ENCODE data around the gene SCARB2. TPM values are rescaled to one million over a fixed set of nuclear protein-coding genes. Genes with fewer than 3 reads are reported as not detected.

Gene SCARB2
- total RNA-seq, 1 experiment from 2014 or later: 226 TPM

DNA sequence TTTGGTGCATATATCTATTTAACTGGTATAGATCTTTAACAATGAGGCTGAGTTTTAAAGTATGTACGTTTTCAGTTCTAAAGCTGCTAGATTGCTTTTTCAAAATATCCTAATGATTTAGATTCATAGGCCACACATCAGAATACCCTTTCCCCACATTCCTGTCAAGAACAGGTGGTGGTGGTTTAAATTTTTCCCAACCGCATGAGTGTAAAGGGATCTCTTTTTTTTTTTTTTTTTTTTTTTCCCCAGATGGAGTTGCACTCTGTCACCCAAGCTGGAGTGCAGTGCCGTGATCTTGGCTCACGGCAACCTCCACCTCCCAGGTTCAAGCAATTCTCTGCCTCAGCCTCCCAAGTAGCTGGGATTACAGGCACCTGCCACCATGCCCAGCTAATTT, 93.4 kb downstream of the SCARB2 start:
- in situ Hi-C loops (cut with HindIII; ENCODE audit: low pct_unique_long_range_greater_than_20kb, low sequenced_read_pairs): no loop called here
- DNase-seq (ENCODE audit: low read depth, low spot score): no peak

- DNase-seq (ENCODE audit: low read depth, low spot score): no peak
- in situ Hi-C loops (cut with HindIII; ENCODE audit: low pct_unique_long_range_greater_than_20kb, low sequenced_read_pairs): no loop called here
These were observed 96.1 kb downstream of the SCARB2 start for GRCh38 chr4:76117536-76117935.

- in situ Hi-C loops (cut with HindIII; ENCODE audit: low pct_unique_long_range_greater_than_20kb, low sequenced_read_pairs): no loop called here
- no peak for DNase-seq (ENCODE audit: low read depth, low spot score)
These were observed 96.8 kb downstream of the SCARB2 start for GRCh38 chr4:76116821-76117220.

Other genes starting within 250 kb of the SCARB2 start
- 42.6 and 44.0 TPM in 2 replicates for gene SDAD1, start 222.9 kb downstream of the SCARB2 start, total RNA-seq (2014; rRNA removed; shearing (Covaris generic))
- gene CXCL9, start 206.3 kb downstream of the SCARB2 start, total RNA-seq (2014; rRNA removed; shearing (Covaris generic)): 0.13 and 0.21 TPM in 2 replicates
- gene CXCL10, start 190.3 kb downstream of the SCARB2 start, total RNA-seq (2014; rRNA removed; shearing (Covaris generic)): not detected in 2 replicates
- 0.26 TPM in 1 of 2 replicates, not detected in the other for gene CXCL11, start 177.8 kb downstream of the SCARB2 start, total RNA-seq (2014; rRNA removed; shearing (Covaris generic))
- gene ART3, start 139.1 kb downstream of the SCARB2 start, total RNA-seq (2014; rRNA removed; shearing (Covaris generic)): 8.5 and 9.7 TPM in 2 replicates
- gene NUP54, start 65.4 kb downstream of the SCARB2 start, total RNA-seq (2014; rRNA removed; shearing (Covaris generic)): 32.0 and 36.2 TPM in 2 replicates
- gene FAM47E, start 37.9 kb upstream of the SCARB2 start, total RNA-seq (2014; rRNA removed; shearing (Covaris generic)): 0.16 and 1.4 TPM in 2 replicates
- gene STBD1, start 92.9 kb upstream of the SCARB2 start, total RNA-seq (2014; rRNA removed; shearing (Covaris generic)): 0.29 and 1.2 TPM in 2 replicates
- 0.26 TPM in 1 of 2 replicates, not detected in the other for gene CCDC158, start 207.3 kb upstream of the SCARB2 start, total RNA-seq (2014; rRNA removed; shearing (Covaris generic))
- gene SHROOM3, start 221.4 kb upstream of the SCARB2 start, total RNA-seq (2014; rRNA removed; shearing (Covaris generic)): 0.82 and 0.88 TPM in 2 replicates

All from SK-MEL-5 (cell line).